ENCODE results near the gene PLEK. TPM values are rescaled to one million over a fixed set of nuclear protein-coding genes. Genes with fewer than 3 reads are reported as not detected.

The PLEK gene
- total and polyA plus RNA-seq, 2 donors (not counting 1 experiment from before 2014, with no cell fraction given), result not detected

DNA sequence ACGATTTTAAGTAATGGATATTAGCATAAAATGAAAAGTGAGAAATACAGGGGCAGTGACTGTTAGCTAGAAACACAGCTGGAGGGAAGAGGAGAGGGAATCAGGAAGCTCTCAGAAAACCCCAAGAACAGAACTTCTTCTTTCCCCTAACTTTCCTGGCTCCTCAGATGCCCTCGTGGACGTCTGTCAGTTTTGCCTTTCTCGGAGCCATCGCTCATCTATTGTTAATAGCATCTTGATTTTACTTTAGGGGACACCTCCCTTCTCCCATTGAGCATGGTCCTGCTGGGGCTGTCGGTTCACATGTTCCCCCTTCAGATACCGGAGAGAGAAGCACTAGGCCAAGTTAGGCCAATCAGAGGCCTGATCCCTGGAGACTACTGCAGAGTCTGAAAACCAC is 2.3 kb upstream of the PLEK start:
- H3K4me2 ChIP-seq (ENCODE audit: extremely low read depth, insufficient read depth, low read length), result no peak overlapping the region
- H3K79me2 ChIP-seq (ENCODE audit: control insufficient read depth, insufficient read depth, low read length), result no peaks in the 10 kb centered on the region
- no peak overlapping the region for H3K9ac ChIP-seq (ENCODE audit: insufficient read depth, low read length)
- H2AFZ ChIP-seq (ENCODE audit: low read length), result no peak overlapping the region
- H4K20me1 ChIP-seq (ENCODE audit: control insufficient read depth, extremely low read depth, insufficient read depth, low read length), result no peaks in the 10 kb centered on the region
- no peaks in the 10 kb centered on the region for H3K36me3 ChIP-seq (ENCODE audit: control insufficient read depth, insufficient read depth, low read length)
- TF ChIP-seq EZH2 (IDR thresholded peaks at IDR 0.05; ENCODE audit: low read length, missing control alignments), result no peak
- TF ChIP-seq, protein P1, sequence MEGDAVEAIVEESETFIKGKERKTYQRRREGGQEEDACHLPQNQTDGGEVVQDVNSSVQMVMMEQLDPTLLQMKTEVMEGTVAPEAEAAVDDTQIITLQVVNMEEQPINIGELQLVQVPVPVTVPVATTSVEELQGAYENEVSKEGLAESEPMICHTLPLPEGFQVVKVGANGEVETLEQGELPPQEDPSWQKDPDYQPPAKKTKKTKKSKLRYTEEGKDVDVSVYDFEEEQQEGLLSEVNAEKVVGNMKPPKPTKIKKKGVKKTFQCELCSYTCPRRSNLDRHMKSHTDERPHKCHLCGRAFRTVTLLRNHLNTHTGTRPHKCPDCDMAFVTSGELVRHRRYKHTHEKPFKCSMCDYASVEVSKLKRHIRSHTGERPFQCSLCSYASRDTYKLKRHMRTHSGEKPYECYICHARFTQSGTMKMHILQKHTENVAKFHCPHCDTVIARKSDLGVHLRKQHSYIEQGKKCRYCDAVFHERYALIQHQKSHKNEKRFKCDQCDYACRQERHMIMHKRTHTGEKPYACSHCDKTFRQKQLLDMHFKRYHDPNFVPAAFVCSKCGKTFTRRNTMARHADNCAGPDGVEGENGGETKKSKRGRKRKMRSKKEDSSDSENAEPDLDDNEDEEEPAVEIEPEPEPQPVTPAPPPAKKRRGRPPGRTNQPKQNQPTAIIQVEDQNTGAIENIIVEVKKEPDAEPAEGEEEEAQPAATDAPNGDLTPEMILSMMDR (conservative IDR thresholded peaks at IDR 0.05 in 1 of 2, IDR thresholded peaks at IDR 0.05 in 1 of 2; ENCODE audit: low read depth in 1 of 2, low read length in 2 of 2), result no peak
- DNase-seq (ENCODE audit: low read depth in 2 of 2), result no peak
- H3K4me3 ChIP-seq (replicated peaks in 1 of 4; ENCODE audit: control extremely low read depth in 1 of 4, insufficient read depth in 1 of 4, low read depth in 3 of 4, low read length in 4 of 4), result no peak overlapping the region
- no peak overlapping the region for H3K27ac ChIP-seq (ENCODE audit: insufficient read depth, low read length)
- no peaks in the 10 kb centered on the region for H3K9me3 ChIP-seq (ENCODE audit: control insufficient read depth, insufficient read depth, low read depth, low read length)
- H3K27me3 ChIP-seq (ENCODE audit: control insufficient read depth, insufficient read depth, low read length), result no peaks in the 10 kb centered on the region
- H3K4me1 ChIP-seq (ENCODE audit: control insufficient read depth, extremely low read depth, insufficient read depth, low read length), result no peaks in the 10 kb centered on the region

DNA sequence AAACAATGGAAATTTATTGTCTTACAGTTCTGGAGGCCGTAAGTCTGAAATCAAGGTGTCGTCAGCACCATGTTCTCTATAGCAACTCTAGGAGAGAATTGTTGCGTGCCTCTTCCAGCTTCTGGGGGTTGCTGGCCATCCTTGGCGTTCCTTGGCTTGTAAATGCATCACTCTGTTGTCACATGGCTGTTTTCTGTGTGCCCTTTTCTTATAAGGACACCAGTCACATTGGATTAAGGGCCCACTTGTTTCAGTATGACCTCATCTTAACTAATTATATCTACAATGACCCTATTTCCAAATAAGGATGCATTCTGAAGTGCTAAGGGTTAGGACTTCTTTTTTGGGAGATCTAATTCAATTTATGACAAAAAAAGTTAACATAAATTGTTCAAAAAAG is 1.4 kb upstream of the PLEK start:
- no peak for DNase-seq (ENCODE audit: low read depth in 2 of 2)
- Histone ChIP-seq H3K27ac (ENCODE audit: insufficient read depth, low read length) (no peak overlapping the region), H3K9me3 (ENCODE audit: control insufficient read depth, insufficient read depth, low read depth, low read length) (no peaks in the 10 kb centered on the region), H3K79me2 (ENCODE audit: control insufficient read depth, insufficient read depth, low read length) (no peaks in the 10 kb centered on the region), H3K4me2 (ENCODE audit: extremely low read depth, insufficient read depth, low read length) (no peak overlapping the region), H3K36me3 (ENCODE audit: control insufficient read depth, insufficient read depth, low read length) (no peaks in the 10 kb centered on the region), H3K27me3 (ENCODE audit: control insufficient read depth, insufficient read depth, low read length) (no peaks in the 10 kb centered on the region), H2AFZ (ENCODE audit: low read length) (no peak overlapping the region), H3K4me3 (replicated peaks in 1 of 4; ENCODE audit: control extremely low read depth in 1 of 4, insufficient read depth in 1 of 4, low read depth in 3 of 4, low read length in 4 of 4) (no peak overlapping the region), H4K20me1 (ENCODE audit: control insufficient read depth, extremely low read depth, insufficient read depth, low read length) (no peaks in the 10 kb centered on the region), H3K4me1 (ENCODE audit: control insufficient read depth, extremely low read depth, insufficient read depth, low read length) (no peaks in the 10 kb centered on the region), H3K9ac (ENCODE audit: insufficient read depth, low read length) (no peak overlapping the region)
- TF ChIP-seq EZH2 (IDR thresholded peaks at IDR 0.05; ENCODE audit: low read length, missing control alignments), result no peak
- TF ChIP-seq, protein P1 (conservative IDR thresholded peaks at IDR 0.05 in 1 of 2, IDR thresholded peaks at IDR 0.05 in 1 of 2; ENCODE audit: low read depth in 1 of 2, low read length in 2 of 2), result no peak

DNA sequence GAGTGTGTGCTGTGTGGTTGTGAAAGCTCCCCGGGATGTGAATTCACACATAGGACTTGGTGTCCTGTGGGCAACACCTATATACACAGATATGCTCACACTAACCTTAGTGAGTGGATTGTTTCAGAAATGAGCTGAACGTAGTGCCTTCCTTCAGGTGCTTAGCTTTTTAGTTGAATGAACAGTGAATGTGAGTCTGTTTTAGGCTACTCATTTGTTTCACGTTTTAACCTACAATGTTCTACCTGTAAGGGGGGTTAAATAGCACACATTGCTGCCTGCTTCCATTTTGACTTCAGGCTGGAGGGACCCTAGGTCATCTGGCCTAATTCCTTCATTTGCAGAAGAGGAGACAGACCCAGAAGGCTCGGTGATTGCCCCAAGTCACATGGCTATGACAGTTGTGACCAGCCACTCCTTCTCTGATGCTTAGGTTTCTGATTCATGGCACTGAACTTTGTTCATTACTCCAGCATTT is 1.0 kb downstream of the PLEK start:
- H3K27ac ChIP-seq (ENCODE audit: insufficient read depth, low read length), result no peak overlapping the region
- no peaks in the 10 kb centered on the region for H3K27me3 ChIP-seq (ENCODE audit: control insufficient read depth, insufficient read depth, low read length)
- no peaks in the 10 kb centered on the region for H3K79me2 ChIP-seq (ENCODE audit: control insufficient read depth, insufficient read depth, low read length)
- DNase-seq (ENCODE audit: low read depth in 2 of 2), result no peak
- H4K20me1 ChIP-seq (ENCODE audit: control insufficient read depth, extremely low read depth, insufficient read depth, low read length), result no peaks in the 10 kb centered on the region
- H3K4me1 ChIP-seq (ENCODE audit: control insufficient read depth, extremely low read depth, insufficient read depth, low read length), result no peaks in the 10 kb centered on the region
- H3K4me3 ChIP-seq (replicated peaks in 1 of 4; ENCODE audit: control extremely low read depth in 1 of 4, insufficient read depth in 1 of 4, low read depth in 3 of 4, low read length in 4 of 4), result no peak overlapping the region
- no peak overlapping the region for H3K9ac ChIP-seq (ENCODE audit: insufficient read depth, low read length)
- H2AFZ ChIP-seq (ENCODE audit: low read length), result no peak overlapping the region
- H3K4me2 ChIP-seq (ENCODE audit: extremely low read depth, insufficient read depth, low read length), result no peak overlapping the region
- H3K9me3 ChIP-seq (ENCODE audit: control insufficient read depth, insufficient read depth, low read depth, low read length), result no peaks in the 10 kb centered on the region
- H3K36me3 ChIP-seq (ENCODE audit: control insufficient read depth, insufficient read depth, low read length), result no peaks in the 10 kb centered on the region
- TF ChIP-seq, protein P1 (conservative IDR thresholded peaks at IDR 0.05 in 1 of 2, IDR thresholded peaks at IDR 0.05 in 1 of 2; ENCODE audit: low read depth in 1 of 2, low read length in 2 of 2), result no peak
- no peak for TF ChIP-seq EZH2 (IDR thresholded peaks at IDR 0.05; ENCODE audit: low read length, missing control alignments)

Data from fibroblast of lung (primary cell).